GM20431 (cell line): ENCODE measurements around the gene MARCHF11.

Source experiments
- in situ Hi-C: fragments of 300-500 bp; cut with MseI, MboI; formaldehyde crosslinking; loops from one replicate; pipeline ENCODE4 v1.15.0; 2020; ENCODE audit warnings: low sequenced_read_pairs; ENCODE audit not compliant: unreplicated experiment

MARCHF11 gene

GRCh38 chr5:16135003-16135402, 44.6 kb downstream of the MARCHF11 start:
- in situ Hi-C loops: no loop called here

- in situ Hi-C loops: no loop called here
Measured at GRCh38 chr5:16134204-16134603, 45.4 kb downstream of the MARCHF11 start.

GRCh38 chr5:16131878-16132277, 47.7 kb downstream of the MARCHF11 start:
- in situ Hi-C loops: no loop called here

- in situ Hi-C loops: no loop called here
Measured at GRCh38 chr5:16128944-16129343, 50.6 kb downstream of the MARCHF11 start.

GRCh38 chr5:16127865-16128544, 51.6 kb downstream of the MARCHF11 start:
- in situ Hi-C loops: no loop called here

GRCh38 chr5:16120579-16120978, 59.0 kb downstream of the MARCHF11 start:
- in situ Hi-C loops: no loop called here

GRCh38 chr5:16119790-16120189, 59.8 kb downstream of the MARCHF11 start:
- in situ Hi-C loops: no loop called here

GRCh38 chr5:16115140-16115539, 64.5 kb downstream of the MARCHF11 start:
- in situ Hi-C loops: no loop called here

GRCh38 chr5:16108418-16108817, 71.2 kb downstream of the MARCHF11 start:
- in situ Hi-C loops: no loop called here

GRCh38 chr5:16104961-16105360, 74.6 kb downstream of the MARCHF11 start:
- in situ Hi-C loops: no loop called here

- in situ Hi-C loops: no loop called here
Measured at GRCh38 chr5:16095612-16096011, 84.0 kb downstream of the MARCHF11 start.

GRCh38 chr5:16090270-16090669, 89.3 kb downstream of the MARCHF11 start:
- in situ Hi-C loops: no loop called here

- in situ Hi-C loops: no loop called here
Measured at GRCh38 chr5:16082982-16083381, 96.6 kb downstream of the MARCHF11 start.

GRCh38 chr5:16082053-16082452, 97.5 kb downstream of the MARCHF11 start:
- in situ Hi-C loops: no loop called here

GRCh38 chr5:16081376-16081955, 98.1 kb downstream of the MARCHF11 start:
- in situ Hi-C loops: no loop called here

GRCh38 chr5:16076657-16077056, 102.9 kb downstream of the MARCHF11 start:
- in situ Hi-C loops: no loop called here

- in situ Hi-C loops: no loop called here
Measured at GRCh38 chr5:16074358-16074757, 105.2 kb downstream of the MARCHF11 start.

- in situ Hi-C loops: no loop called here
Measured at GRCh38 chr5:16072616-16073015, 107.0 kb downstream of the MARCHF11 start.

- in situ Hi-C loops: no loop called here
Measured at GRCh38 chr5:16067415-16067814, 112.2 kb downstream of the MARCHF11 start.

- in situ Hi-C loops: no loop called here
Measured at GRCh38 chr5:16066810-16067209, 112.8 kb downstream of the MARCHF11 start.

- in situ Hi-C loops: no loop called here
Measured at GRCh38 chr5:16066320-16066719, 113.3 kb downstream of the MARCHF11 start.

- in situ Hi-C loops: no loop called here
Measured at GRCh38 chr5:16065831-16066230, 113.8 kb downstream of the MARCHF11 start.
